Measurements from ENCODE around the gene FCHSD2.

- TF ChIP-seq CTCF (IDR thresholded peaks at IDR 0.05) (no peak), EZH2 (IDR thresholded peaks at IDR 0.05; ENCODE audit: borderline replicate concordance, insufficient read depth, low read depth, low read length, poor library complexity, severe bottlenecking) (no peak)
Measured at GRCh38 chr11:73186886-73187285, 44.8 kb upstream of the FCHSD2 start.

Data from B cell (primary cell).